GM12878 (cell line): ENCODE data around the gene SLX9. TPM values are rescaled to one million over a fixed set of nuclear protein-coding genes. Genes with fewer than 3 reads are reported as not detected.

Experiments used
- ATAC-seq: fragments of 200-7000 bp; cut with Tn5 transposase; 3 replicates; pipeline ENCODE4 v1.9.1; 2020; ENCODE audit warnings: mild to moderate bottlenecking, moderate library complexity
- BruUV-seq: library from RNA; stranded (reverse); fragments of 400-500 nt; replicated peaks from 2 replicates; lab custom pipeline; 2021; lab: Mats Ljungman, UMichigan
- CTCF ChIA-PET: fragments of 300-600 bp; sonication (Branson Sonifier 250); formaldehyde crosslinking; extraction: SDS; loops from one replicate; lab custom pipeline; 2021; ENCODE audit warnings: inconsistent platforms; lab: Yijun Ruan, JAX
- POLR2A ChIA-PET: fragments of 350-600 bp; formaldehyde crosslinking; extraction: SDS; loops from one replicate; lab custom pipeline; 2021; ENCODE audit warnings: inconsistent platforms; lab: Charles Lee
- RAD21 ChIA-PET: fragments of 300-600 bp; sonication (Branson Sonifier 250); formaldehyde crosslinking; loops from one replicate; lab custom pipeline; 2023; ENCODE audit warnings: antibody characterized with exemption; ENCODE audit not compliant: unreplicated experiment; lab: Charles Lee
- SMC1A ChIA-PET: fragments of 300-600 bp; sonication (Branson Sonifier 250); formaldehyde crosslinking; loops from one replicate; lab custom pipeline; 2023; ENCODE audit not compliant: unreplicated experiment, uncharacterized antibody; lab: Charles Lee
- DNase-seq: peaks from one replicate; pipeline ENCODE4 v3.0.0-alpha.2; 2011; ENCODE audit warnings: low read depth, low spot score
- FAIRE-seq: peaks from 3 replicates; lab custom pipeline; 2011; peaks lifted over from hg19 to GRCh38; lab: Jason Lieb, UNC
- H2AFZ ChIP-seq: 2 replicates; pipeline ENCODE4 v1.6.0; 2011; ENCODE audit warnings: low read depth, low read length, control low read depth; ENCODE audit not compliant: control insufficient read depth
- H3K27ac ChIP-seq: 2 replicates; pipeline ENCODE4 v1.5.1; 2011; ENCODE audit warnings: control low read depth; ENCODE audit not compliant: control insufficient read depth, insufficient read depth
- H3K27me3 ChIP-seq, 2 experiments: replicated peaks in 1 of 2; 2 replicates each; pipeline versions ENCODE4 v1.6.0 to v1.6.1; 2011; ENCODE audit warnings: low read length in 1 of 2; ENCODE audit not compliant: control insufficient read depth in 2 of 2, insufficient read depth in 2 of 2
- H3K36me3 ChIP-seq, 2 experiments: 2 replicates each; pipeline ENCODE4 v1.5.1; 2011; ENCODE audit warnings: low read length in 1 of 2; ENCODE audit not compliant: control insufficient read depth in 2 of 2, insufficient read depth in 2 of 2
- H3K4me1 ChIP-seq: 2 replicates; pipeline ENCODE4 v1.6.1; 2011; ENCODE audit warnings: mild to moderate bottlenecking, low read length, moderate library complexity, mixed read lengths; ENCODE audit not compliant: control insufficient read depth, insufficient read depth
- H3K4me2 ChIP-seq: 2 replicates; pipeline ENCODE4 v1.6.0; 2011; ENCODE audit warnings: control low read depth; ENCODE audit not compliant: control insufficient read depth, insufficient read depth
- H3K4me3 ChIP-seq: fragments of 200-600 bp; sonication (generic); 2 replicates; pipeline ENCODE4 v1.5.1; 2016
- H3K79me2 ChIP-seq: 2 replicates; pipeline ENCODE4 v1.6.0; 2011; ENCODE audit warnings: low read length; ENCODE audit not compliant: control insufficient read depth, insufficient read depth
- H3K9ac ChIP-seq: 2 replicates; pipeline ENCODE4 v1.8.0; 2011; ENCODE audit warnings: low read length, control low read depth, mixed read lengths; ENCODE audit not compliant: control insufficient read depth, insufficient read depth
- H3K9me3 ChIP-seq: replicated peaks from 3 replicates; pipeline ENCODE4 v1.5.1; 2011; ENCODE audit warnings: mild to moderate bottlenecking, low read length; ENCODE audit not compliant: control insufficient read depth, insufficient read depth
- H4K20me1 ChIP-seq: 2 replicates; pipeline ENCODE4 v1.6.0; 2011; ENCODE audit not compliant: control insufficient read depth, insufficient read depth
- BACH1 ChIP-seq: fragments of 450-650 bp; IDR thresholded peaks from 2 replicates; pipeline ENCODE4 v1.6.1; 2017; ENCODE audit warnings: mild to moderate bottlenecking, borderline replicate concordance
- CHD1 ChIP-seq: IDR thresholded peaks from 2 replicates; pipeline ENCODE4 v1.6.1; 2012; ENCODE audit warnings: low read depth, low read length, improper control_type of control experiment
- IRF4 ChIP-seq: IDR thresholded peaks from 2 replicates; pipeline ENCODE4 v1.6.1; 2011; ENCODE audit warnings: low read depth, low read length
- KLF5 ChIP-seq: fragments of 450-650 bp; IDR thresholded peaks from 2 replicates; pipeline ENCODE4 v1.6.1; 2014; ENCODE audit warnings: mild to moderate bottlenecking; ENCODE audit not compliant: partially characterized antibody
- NFXL1 ChIP-seq: fragments of 450-650 bp; IDR thresholded peaks from 2 replicates; pipeline ENCODE4 v1.6.1; 2017; ENCODE audit warnings: antibody characterized with exemption, mild to moderate bottlenecking, borderline replicate concordance
- SKIL ChIP-seq: fragments of 450-650 bp; IDR thresholded peaks from 2 replicates; pipeline ENCODE4 v1.6.1; 2017; ENCODE audit warnings: mild to moderate bottlenecking, low read depth, inconsistent platforms; ENCODE audit not compliant: poor library complexity, severe bottlenecking
- SREBF2 ChIP-seq: IDR thresholded peaks from 2 replicates; pipeline ENCODE4 v1.6.1; 2012; ENCODE audit warnings: mild to moderate bottlenecking, low read length
- TCF3 ChIP-seq: IDR thresholded peaks from 2 replicates; pipeline ENCODE4 v1.6.1; 2012; ENCODE audit warnings: low read depth, mild to moderate bottlenecking, low read length, borderline replicate concordance; ENCODE audit not compliant: insufficient read depth
- ZNF207 ChIP-seq: fragments of 450-650 bp; IDR thresholded peaks from 2 replicates; pipeline ENCODE4 v1.6.1; 2014; ENCODE audit warnings: antibody characterized with exemption, mild to moderate bottlenecking, borderline replicate concordance
- ZZZ3 ChIP-seq: IDR thresholded peaks from 2 replicates; pipeline ENCODE4 v1.6.1; 2011; ENCODE audit warnings: low read depth; ENCODE audit not compliant: control insufficient read depth, insufficient read length
- WGBS: methylation state at CpG from one replicate; pipeline ENCODE4 v1.1.6; 2016; ENCODE audit warnings: low lambda C conversion rate; ENCODE audit not compliant: insufficient replicate concordance, insufficient coverage; ENCODE audit errors: missing lambda C conversion rate; 5-methylcytosine and 5-hydroxymethylcytosine counted together
- in situ Hi-C: fragments of 300-500 bp; cut with MboI; formaldehyde crosslinking; loops from 9 replicates; pipeline ENCODE4 v1.14.3; 2018; ENCODE audit warnings: mixed read lengths
- intact Hi-C: fragments of 100-400 bp; cut with micrococcal nuclease; formaldehyde crosslinking; loops from one replicate; pipeline ENCODE4 v1.14.2; 2022; ENCODE audit not compliant: unreplicated experiment
- polyA plus RNA-seq, 11 experiments: library from polyadenylated mRNA; depleted of rRNA in 4 of 11; unstranded in 6 of 11; stranded (reverse) in 5 of 11; fragments of >200 nt; fragmentation: Nextera tagmentation in 4 of 11; fragmentation: Illumina TruSeq in 1 of 11; extraction: Ambion mirVana in 4 of 11; extraction: Trizol in 1 of 11; gene quantifications; 1 replicate in 1 of 11; 2 replicates in 10 of 11; pipeline versions ENCODE4 v1.2.1 to v1.2.3, GENCODE V29; 2011 to 2016; ENCODE audit warnings: inconsistent platforms in 2 of 11, missing spikeins in 2 of 11, low read depth in 1 of 11
- total RNA-seq, 4 experiments: library from RNA; depleted of rRNA in 3 of 4; stranded (reverse); fragments of >200 nt in 3 of 4; fragmentation: Illumina TruSeq in 1 of 4; extraction: Trizol in 1 of 4; gene quantifications; 2 replicates each; pipeline versions ENCODE4 v1.2.1 to v1.2.3, GENCODE V29; 2013 to 2021
- TF ChIP-seq, protein P1 (sequence below): IDR thresholded peaks from 2 replicates; pipeline ENCODE4 v1.6.1; 2012; ENCODE audit warnings: low read depth, low read length, improper control_type of control experiment
- TF ChIP-seq, protein P2 (sequence below): IDR thresholded peaks from 2 replicates; pipeline ENCODE4 v1.6.1; 2012; ENCODE audit warnings: low read depth, low read length, improper control_type of control experiment

Gene SLX9
- total and polyA plus RNA-seq, 10 of the 15 experiments (the other 5 are each of a cell fraction or from before 2014, with no cell fraction given): 0.69 to 81.3 (median 33.9) TPM

GRCh38 chr21:44910229-44911067 lies 29.4 kb upstream of the SLX9 start:
- in situ Hi-C loops: no loop called here
- CTCF ChIA-PET: interaction anchor here (1.3 to 1.5 kb wide), 2 partner anchors 10 to 228 kb away, joined by 3 to 4 read pairs; partner anchors contain the start of gene ITGB2
- SMC1A ChIA-PET: no interaction called here
- Histone ChIP-seq H3K9me3 (no peaks in the 10 kb centered on the region), H2AFZ (no peak overlapping the region), H3K27ac (no peak overlapping the region), H3K4me2 (no peak overlapping the region), H4K20me1 (no peaks in the 10 kb centered on the region), H3K4me3 (no peak overlapping the region), H3K9ac (no peak overlapping the region), H3K4me1 (peaks cover 35% of the 10 kb centered on the region), H3K27me3 (no peaks in the 10 kb centered on the region), H3K79me2 (peaks cover 10% of the 10 kb centered on the region), H3K36me3 (peaks cover 3 to 15% of the 10 kb centered on the region in 2 experiments; a peak in 3 of 4 replicates)
- WGBS: 90% methylated on average over 25 of the region's 27 CpGs
- FAIRE-seq: no peak
- DNase-seq: no peak
- BruUV-seq: no TSS peak
- ATAC-seq: no peak
- intact Hi-C loops: no loop called here
- RAD21 ChIA-PET: no interaction called here
- TF ChIP-seq TCF3 (0 out of 2 replicates have a peak, but pooled peaks have one; percentile 14), SREBF2 (no peak)
- POLR2A ChIA-PET: interaction anchor here (0.6 kb wide), 1 partner anchor 22 kb away, joined by 5 read pairs; no protein-coding TSS in a partner anchor

GRCh38 chr21:44911068-44911383 lies 28.8 kb upstream of the SLX9 start:
- H3K79me2 ChIP-seq: peaks cover 10% of the 10 kb centered on the region
- ChIA-PET RAD21 (no interaction called here), CTCF (interaction anchor here (1.3 kb wide), 1 partner anchor 228 kb away, joined by 3 read pairs; no protein-coding TSS in a partner anchor), POLR2A (no interaction called here), SMC1A (no interaction called here)
- no peaks in the 10 kb centered on the region for H3K27me3 ChIP-seq
- peaks cover 35% of the 10 kb centered on the region for H3K4me1 ChIP-seq
- no peak for ATAC-seq
- H4K20me1 ChIP-seq: no peaks in the 10 kb centered on the region
- peaks cover 3 to 15% of the 10 kb centered on the region in 2 experiments; a peak in 3 of 4 replicates for H3K36me3 ChIP-seq
- H2AFZ ChIP-seq: no peak overlapping the region
- BruUV-seq: no TSS peak
- peak overlapping the region; percentile 31; the same call in 1 of the 2 replicates for H3K4me2 ChIP-seq
- FAIRE-seq: no peak
- H3K9ac ChIP-seq: peak overlapping the region; percentile 10; the same call in 1 of the 2 replicates
- intact Hi-C loops: no loop called here
- DNase-seq: no peak
- in situ Hi-C loops: no loop called here
- H3K9me3 ChIP-seq: no peaks in the 10 kb centered on the region
- H3K27ac ChIP-seq: no peak overlapping the region
- WGBS: 84% methylated on average over 10 of the region's 10 CpGs
- no peak overlapping the region for H3K4me3 ChIP-seq
- no peak for TF ChIP-seq CHD1
- TF ChIP-seq IRF4: no peak
- TF ChIP-seq, protein P1, sequence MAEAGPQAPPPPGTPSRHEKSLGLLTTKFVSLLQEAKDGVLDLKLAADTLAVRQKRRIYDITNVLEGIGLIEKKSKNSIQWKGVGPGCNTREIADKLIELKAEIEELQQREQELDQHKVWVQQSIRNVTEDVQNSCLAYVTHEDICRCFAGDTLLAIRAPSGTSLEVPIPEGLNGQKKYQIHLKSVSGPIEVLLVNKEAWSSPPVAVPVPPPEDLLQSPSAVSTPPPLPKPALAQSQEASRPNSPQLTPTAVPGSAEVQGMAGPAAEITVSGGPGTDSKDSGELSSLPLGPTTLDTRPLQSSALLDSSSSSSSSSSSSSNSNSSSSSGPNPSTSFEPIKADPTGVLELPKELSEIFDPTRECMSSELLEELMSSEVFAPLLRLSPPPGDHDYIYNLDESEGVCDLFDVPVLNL: no peak
- TF ChIP-seq BACH1: no peak
- no peak for TF ChIP-seq NFXL1
- no peak for TF ChIP-seq ZZZ3
- TF ChIP-seq, protein P2, sequence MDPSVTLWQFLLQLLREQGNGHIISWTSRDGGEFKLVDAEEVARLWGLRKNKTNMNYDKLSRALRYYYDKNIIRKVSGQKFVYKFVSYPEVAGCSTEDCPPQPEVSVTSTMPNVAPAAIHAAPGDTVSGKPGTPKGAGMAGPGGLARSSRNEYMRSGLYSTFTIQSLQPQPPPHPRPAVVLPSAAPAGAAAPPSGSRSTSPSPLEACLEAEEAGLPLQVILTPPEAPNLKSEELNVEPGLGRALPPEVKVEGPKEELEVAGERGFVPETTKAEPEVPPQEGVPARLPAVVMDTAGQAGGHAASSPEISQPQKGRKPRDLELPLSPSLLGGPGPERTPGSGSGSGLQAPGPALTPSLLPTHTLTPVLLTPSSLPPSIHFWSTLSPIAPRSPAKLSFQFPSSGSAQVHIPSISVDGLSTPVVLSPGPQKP: no peak
- TF ChIP-seq ZNF207: no peak
- no peak for TF ChIP-seq SKIL
- no peak for TF ChIP-seq KLF5
